A673 (cell line): Measurements from ENCODE around the gene CYP27C1. TPM values are rescaled to one million over a fixed set of nuclear protein-coding genes. Genes with fewer than 3 reads are reported as not detected.

ENCODE experiments used
- BruUV-seq: library from RNA; stranded (reverse); fragments of 400-500 nt; replicated peaks from 2 replicates; lab custom pipeline; 2021; lab: Mats Ljungman, UMichigan
- CTCF ChIA-PET: fragments of 300-600 bp; sonication (Branson Sonifier 250); formaldehyde crosslinking; loops from one replicate; lab custom pipeline; 2022; ENCODE audit warnings: antibody characterized with exemption; lab: Charles Lee
- POLR2A ChIA-PET: fragments of 300-600 bp; sonication (Branson Sonifier 250); formaldehyde crosslinking; loops from one replicate; lab custom pipeline; 2022; ENCODE audit warnings: antibody characterized with exemption; ENCODE audit not compliant: low non-redundant PET; lab: Charles Lee
- DNase-seq: peaks from one replicate; pipeline ENCODE4 v3.0.0-alpha.2; 2015; ENCODE audit warnings: low spot score
- H3K27ac ChIP-seq: fragments of 200-600 bp; sonication (generic); 2 replicates; pipeline ENCODE4 v1.5.1; 2016; ENCODE audit warnings: mixed run types, low read depth, mild to moderate bottlenecking, mixed read lengths, antibody characterized with exemption, low read length; ENCODE audit not compliant: poor library complexity, severe bottlenecking
- H3K27me3 ChIP-seq: fragments of 200-600 bp; sonication (generic); replicated peaks from 2 replicates; pipeline ENCODE4 v1.6.1; 2017; ENCODE audit warnings: mixed run types, low read depth, mild to moderate bottlenecking, mixed read lengths, antibody characterized with exemption, low read length; ENCODE audit not compliant: insufficient read depth, poor library complexity
- H3K36me3 ChIP-seq: fragments of 200-600 bp; sonication (generic); 2 replicates; pipeline ENCODE4 v1.6.1; 2016; ENCODE audit warnings: mixed run types, mild to moderate bottlenecking, mixed read lengths, antibody characterized with exemption, low read length; ENCODE audit not compliant: insufficient read depth, poor library complexity, severe bottlenecking
- H3K4me1 ChIP-seq: fragments of 200-600 bp; sonication (generic); 2 replicates; pipeline ENCODE4 v1.6.1; 2017; ENCODE audit warnings: mixed run types, mild to moderate bottlenecking, mixed read lengths, antibody characterized with exemption, low read length; ENCODE audit not compliant: insufficient read depth, poor library complexity, severe bottlenecking
- H3K4me3 ChIP-seq: fragments of 200-600 bp; sonication (generic); 2 replicates; pipeline ENCODE4 v1.5.1; 2016; ENCODE audit warnings: low read depth, mixed run types, mild to moderate bottlenecking, mixed read lengths, low read length; ENCODE audit not compliant: poor library complexity, severe bottlenecking
- H3K9me3 ChIP-seq: fragments of 200-600 bp; sonication (generic); 2 replicates; pipeline ENCODE4 v1.6.1; 2016; ENCODE audit warnings: mixed run types, low read depth, mild to moderate bottlenecking, mixed read lengths, antibody characterized with exemption, low read length; ENCODE audit not compliant: poor library complexity, severe bottlenecking
- CTCF ChIP-seq: fragments of 300-800, 200-600 bp; sonication (generic); conservative IDR thresholded peaks from 2 replicates; pipeline ENCODE4 v1.5.1; 2017; ENCODE audit warnings: low read depth, mild to moderate bottlenecking, antibody characterized with exemption, low read length, moderate library complexity, mixed read lengths
- EZH2 ChIP-seq: fragments of 200-600 bp; sonication (generic); IDR thresholded peaks from 2 replicates; pipeline ENCODE4 v1.6.1; 2017; ENCODE audit warnings: borderline replicate concordance, low read depth, mild to moderate bottlenecking, mixed read lengths, antibody characterized with exemption, low read length; ENCODE audit not compliant: poor library complexity, severe bottlenecking
- intact Hi-C: fragments of 100-400 bp; cut with micrococcal nuclease; formaldehyde crosslinking; loops from one replicate; pipeline ENCODE4 v1.10.0; 2022; ENCODE audit not compliant: unreplicated experiment
- total RNA-seq: library from RNA; stranded (reverse); gene quantifications from 2 replicates; pipeline ENCODE4 v1.2.3, GENCODE V29; 2021

CYP27C1 gene
- total RNA-seq, 1 experiment from 2014 or later, result 4.2 TPM

GRCh38 chr2:127179766-127180165, 40.3 kb downstream of the CYP27C1 start:
- CTCF ChIA-PET, result no interaction called here
- intact Hi-C loops, result no loop called here

GRCh38 chr2:127177617-127178263, 42.4 kb downstream of the CYP27C1 start:
- Histone ChIP-seq H3K4me1 (peaks cover 5% of the 10 kb centered on the region), H3K27me3 (no peaks in the 10 kb centered on the region), H3K4me3 (no peak overlapping the region), H3K9me3 (no peaks in the 10 kb centered on the region), H3K36me3 (no peaks in the 10 kb centered on the region), H3K27ac (no peak overlapping the region)
- ChIA-PET POLR2A (no interaction called here), CTCF (no interaction called here)
- intact Hi-C loops, result no loop called here
- DNase-seq, result no peak
- BruUV-seq, result no TSS peak
- no peak for TF ChIP-seq CTCF

More at GRCh38 chr2:127179766-127180165, 40.3 kb downstream of the CYP27C1 start:
- TF ChIP-seq EZH2, result no peak
- no peak for TF ChIP-seq CTCF
- DNase-seq, result no peak
- Histone ChIP-seq H3K36me3 (no peaks in the 10 kb centered on the region), H3K4me1 (peaks cover 5% of the 10 kb centered on the region), H3K27me3 (no peaks in the 10 kb centered on the region), H3K9me3 (no peaks in the 10 kb centered on the region), H3K4me3 (no peak overlapping the region), H3K27ac (no peak overlapping the region)
- BruUV-seq, result no TSS peak
- POLR2A ChIA-PET, result no interaction called here

- no peaks in the 10 kb centered on the region for H3K9me3 ChIP-seq
- no TSS peak for BruUV-seq
- H3K27me3 ChIP-seq, result no peaks in the 10 kb centered on the region
- peak; percentile 65 for DNase-seq
- H3K4me3 ChIP-seq, result no peak overlapping the region
- ChIA-PET CTCF (interaction anchor here (1.5 kb wide), 1 partner anchor 20 kb away, joined by 5 read pairs; no protein-coding TSS in a partner anchor), POLR2A (no interaction called here)
- no peak for TF ChIP-seq EZH2
- TF ChIP-seq CTCF, result peak; percentile 33; the same call in 1 of the 2 replicates
- intact Hi-C loops, result no loop called here
- no peaks in the 10 kb centered on the region for H3K36me3 ChIP-seq
- no peak overlapping the region for H3K27ac ChIP-seq
- peaks cover 5% of the 10 kb centered on the region for H3K4me1 ChIP-seq
These were observed 43.5 kb downstream of the CYP27C1 start for GRCh38 chr2:127176371-127177311.
